OCI-LY7 (cell line): ENCODE results near the gene CCDC192. TPM values are rescaled to one million over a fixed set of nuclear protein-coding genes. Genes with fewer than 3 reads are reported as not detected.

Experiments
- BruUV-seq: library from RNA; stranded (reverse); fragments of 400-500 nt; replicated peaks from 2 replicates; lab custom pipeline; 2021; lab: Mats Ljungman, UMichigan
- CTCF ChIA-PET: fragments of 300-600 bp; sonication (Branson Sonifier 250); formaldehyde crosslinking; loops from one replicate; lab custom pipeline; 2022; ENCODE audit warnings: antibody characterized with exemption; ENCODE audit not compliant: unreplicated experiment; lab: Charles Lee
- POLR2A ChIA-PET: fragments of 300-600 bp; sonication (Branson Sonifier 250); formaldehyde crosslinking; loops from one replicate; lab custom pipeline; 2022; ENCODE audit warnings: antibody characterized with exemption; lab: Charles Lee
- DNase-seq: peaks from one replicate; pipeline ENCODE4 v3.0.0-alpha.2; 2015; ENCODE audit warnings: low spot score
- H2AFZ ChIP-seq: fragments of 200-600 bp; sonication (generic), shearing (Covaris generic); 2 replicates; pipeline ENCODE4 v1.6.1; 2014; ENCODE audit warnings: mild to moderate bottlenecking, antibody characterized with exemption, low read length, moderate library complexity
- H3K27ac ChIP-seq: fragments of 200-600 bp; sonication (generic); 2 replicates; pipeline ENCODE4 v1.5.1; 2014; ENCODE audit warnings: mixed run types, low read depth, mild to moderate bottlenecking, moderate library complexity, low read length, inconsistent platforms; ENCODE audit not compliant: poor library complexity, severe bottlenecking
- H3K36me3 ChIP-seq: fragments of 200-600 bp; sonication (generic); 2 replicates; pipeline ENCODE4 v1.6.1; 2014; ENCODE audit warnings: mild to moderate bottlenecking, antibody characterized with exemption, low read length, moderate library complexity, mixed read lengths; ENCODE audit not compliant: insufficient read depth
- H3K4me1 ChIP-seq: fragments of 200-600 bp; sonication (generic); 2 replicates; pipeline ENCODE4 v1.5.1; 2014; ENCODE audit warnings: mild to moderate bottlenecking, low read length; ENCODE audit not compliant: insufficient read depth, poor library complexity, severe bottlenecking
- H3K4me2 ChIP-seq: fragments of 200-600 bp; sonication (generic); 2 replicates; pipeline ENCODE4 v1.6.1; 2014; ENCODE audit warnings: mild to moderate bottlenecking, low read length
- H3K4me3 ChIP-seq: fragments of 200-600 bp; sonication (generic); 2 replicates; pipeline ENCODE4 v1.5.1; 2014; ENCODE audit warnings: mild to moderate bottlenecking, low read depth, low read length; ENCODE audit not compliant: poor library complexity, severe bottlenecking
- H3K79me2 ChIP-seq: fragments of 200-600 bp; sonication (generic); 2 replicates; pipeline ENCODE4 v1.6.1; 2016; ENCODE audit warnings: low read depth, mild to moderate bottlenecking, low read length, moderate library complexity, mixed read lengths; ENCODE audit not compliant: insufficient read depth
- H3K9me2 ChIP-seq: fragments of 200-600 bp; sonication (generic); 2 replicates; pipeline ENCODE4 v1.6.1; 2016; ENCODE audit warnings: mild to moderate bottlenecking, low read length, mixed read lengths; ENCODE audit not compliant: insufficient read depth
- H3K9me3 ChIP-seq: fragments of 200-600 bp; sonication (generic); 2 replicates; pipeline ENCODE4 v1.6.1; 2014; ENCODE audit warnings: mild to moderate bottlenecking, mixed run types, low read length, mixed read lengths
- H4K20me1 ChIP-seq: fragments of 200-600 bp; sonication (generic); 2 replicates; pipeline ENCODE4 v1.6.1; 2014; ENCODE audit warnings: mild to moderate bottlenecking, antibody characterized with exemption, low read length, moderate library complexity, mixed read lengths; ENCODE audit not compliant: insufficient read depth
- EZH2phosphoT487 ChIP-seq: fragments of 200-600 bp; sonication (generic); IDR thresholded peaks from 2 replicates; pipeline ENCODE4 v1.6.1; 2018; ENCODE audit warnings: low read depth, borderline replicate concordance, mild to moderate bottlenecking, mixed run types, antibody characterized with exemption, low read length, moderate library complexity, mixed read lengths
- intact Hi-C: fragments of 100-400 bp; cut with micrococcal nuclease; formaldehyde crosslinking; loops from one replicate; pipeline ENCODE4 v1.10.0; 2022; ENCODE audit not compliant: unreplicated experiment
- total RNA-seq, 2 experiments: library from RNA; depleted of rRNA in 1 of 2; stranded (reverse); fragments of >200 nt in 1 of 2; shearing (Covaris generic) in 1 of 2; gene quantifications; 2 replicates each; pipeline ENCODE4 v1.2.3, GENCODE V29; 2014 to 2022
- TF ChIP-seq, protein P1 (sequence below): fragments of 200-600 bp; sonication (generic); conservative IDR thresholded peaks from 2 replicates; pipeline ENCODE4 v1.5.1; 2014; ENCODE audit warnings: mild to moderate bottlenecking, antibody characterized with exemption, low read length, moderate library complexity, mixed read lengths

Gene CCDC192
- total RNA-seq, 2 experiments from 2014 or later, result not detected

DNA sequence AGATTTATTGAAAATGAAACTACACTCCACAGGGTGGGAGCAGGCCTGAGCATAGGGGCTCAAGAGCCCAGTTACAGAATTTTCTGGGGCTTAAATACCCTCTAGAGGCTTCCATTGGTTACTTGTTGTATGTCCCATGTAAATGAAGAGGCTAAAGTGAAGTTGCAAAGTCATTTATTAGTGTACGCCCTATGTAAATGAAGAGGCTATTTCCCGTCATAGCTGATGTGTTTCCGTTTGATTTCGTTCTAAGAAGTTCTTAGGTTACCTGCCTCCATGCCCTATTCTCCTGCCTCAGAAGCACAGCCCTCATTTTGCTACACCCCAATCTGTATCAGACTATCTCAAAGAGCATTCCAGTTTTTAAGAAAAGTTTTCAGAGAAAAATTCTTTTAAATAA, 273.3 kb downstream of the CCDC192 start:
- Histone ChIP-seq H3K27ac (no peak overlapping the region), H3K4me3 (no peak overlapping the region), H3K4me2 (peak overlapping the region; percentile 42; the same call in 1 of the 2 replicates), H3K9me3 (no peaks in the 10 kb centered on the region), H2AFZ (no peak overlapping the region), H4K20me1 (no peaks in the 10 kb centered on the region), H3K36me3 (0 out of 2 replicates have a peak, but pooled peaks cover 2% of the 10 kb centered on the region), H3K4me1 (peaks cover 6% of the 10 kb centered on the region), H3K9me2 (no peaks in the 10 kb centered on the region), H3K79me2 (no peaks in the 10 kb centered on the region)
- no peak for TF ChIP-seq EZH2phosphoT487
- no TSS peak for BruUV-seq
- intact Hi-C loops, result no loop called here
- POLR2A ChIA-PET, result interaction anchor here (1.6 kb wide), 1 partner anchor 21 kb away, joined by 3 read pairs; no protein-coding TSS in a partner anchor
- no peak for DNase-seq
- CTCF ChIA-PET, result no interaction called here

DNA sequence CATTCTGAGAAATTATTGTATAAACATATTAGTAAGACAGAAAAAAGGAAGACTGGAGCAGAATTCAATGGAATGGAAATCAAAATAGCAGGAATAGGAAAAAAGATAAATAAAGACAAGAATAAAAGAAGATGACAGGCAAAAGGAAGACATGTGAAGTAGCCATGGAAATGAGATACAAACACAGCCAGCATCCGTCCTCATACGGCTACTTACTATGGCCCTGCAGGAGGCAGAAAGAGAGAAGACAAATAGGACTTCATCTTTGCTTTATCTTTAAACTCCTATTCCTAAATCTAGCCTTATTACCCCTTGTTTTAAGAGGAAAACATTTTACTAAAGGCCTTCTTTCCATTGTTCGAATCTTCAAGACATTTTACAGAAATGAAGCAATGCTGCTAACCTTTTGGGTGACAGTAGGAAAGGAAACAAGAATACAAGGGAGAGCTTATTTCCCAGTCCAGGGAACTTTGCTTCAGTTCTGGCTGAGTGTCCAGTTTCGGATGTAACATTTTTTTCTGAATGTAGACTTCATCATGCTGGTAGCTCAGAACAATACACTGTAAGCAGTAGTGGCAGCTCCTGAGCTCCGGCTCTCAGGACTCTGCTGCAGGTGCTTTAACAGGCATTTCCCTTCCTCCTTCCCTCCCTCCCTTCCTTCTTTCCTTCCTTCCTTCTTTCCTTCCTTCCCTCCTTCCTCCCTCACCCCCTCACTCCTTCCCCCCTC, 274.0 kb downstream of the CCDC192 start:
- no peak for DNase-seq

DNA sequence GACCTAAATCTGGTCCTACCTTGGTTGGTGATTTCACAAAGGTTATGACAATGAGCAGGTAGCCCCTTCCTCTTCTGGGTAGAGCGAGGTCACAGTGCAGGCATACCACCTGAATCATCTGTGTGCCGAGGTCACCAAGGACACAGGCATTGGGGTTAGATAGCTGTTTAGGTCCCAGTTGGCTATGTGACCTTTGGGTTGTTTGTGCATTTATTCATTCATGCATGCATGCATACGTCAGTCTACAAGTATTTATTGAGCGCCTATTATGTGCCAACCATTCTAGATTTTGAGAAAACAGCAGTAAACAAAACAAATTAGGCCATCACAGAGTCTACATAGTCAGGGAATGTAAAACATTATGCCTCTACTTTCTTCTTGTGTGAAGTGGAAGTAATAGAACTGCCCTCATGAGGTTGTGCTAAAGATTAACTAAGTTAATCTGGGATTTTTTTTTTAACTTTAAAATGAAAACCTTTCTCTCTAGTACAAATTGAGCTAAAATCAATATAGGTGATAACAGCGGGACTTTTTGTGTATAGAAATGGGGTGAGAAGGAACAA, 275.6 kb downstream of the CCDC192 start:
- no peaks in the 10 kb centered on the region for H4K20me1 ChIP-seq
- H3K27ac ChIP-seq, result no peak overlapping the region
- no peak for DNase-seq
- H3K4me3 ChIP-seq, result no peak overlapping the region
- no peaks in the 10 kb centered on the region for H3K9me3 ChIP-seq
- no TSS peak for BruUV-seq
- TF ChIP-seq EZH2phosphoT487, result no peak
- TF ChIP-seq, protein P1, sequence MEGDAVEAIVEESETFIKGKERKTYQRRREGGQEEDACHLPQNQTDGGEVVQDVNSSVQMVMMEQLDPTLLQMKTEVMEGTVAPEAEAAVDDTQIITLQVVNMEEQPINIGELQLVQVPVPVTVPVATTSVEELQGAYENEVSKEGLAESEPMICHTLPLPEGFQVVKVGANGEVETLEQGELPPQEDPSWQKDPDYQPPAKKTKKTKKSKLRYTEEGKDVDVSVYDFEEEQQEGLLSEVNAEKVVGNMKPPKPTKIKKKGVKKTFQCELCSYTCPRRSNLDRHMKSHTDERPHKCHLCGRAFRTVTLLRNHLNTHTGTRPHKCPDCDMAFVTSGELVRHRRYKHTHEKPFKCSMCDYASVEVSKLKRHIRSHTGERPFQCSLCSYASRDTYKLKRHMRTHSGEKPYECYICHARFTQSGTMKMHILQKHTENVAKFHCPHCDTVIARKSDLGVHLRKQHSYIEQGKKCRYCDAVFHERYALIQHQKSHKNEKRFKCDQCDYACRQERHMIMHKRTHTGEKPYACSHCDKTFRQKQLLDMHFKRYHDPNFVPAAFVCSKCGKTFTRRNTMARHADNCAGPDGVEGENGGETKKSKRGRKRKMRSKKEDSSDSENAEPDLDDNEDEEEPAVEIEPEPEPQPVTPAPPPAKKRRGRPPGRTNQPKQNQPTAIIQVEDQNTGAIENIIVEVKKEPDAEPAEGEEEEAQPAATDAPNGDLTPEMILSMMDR, result no peak
- no peaks in the 10 kb centered on the region; the same call in 1 of the 2 replicates for H3K9me2 ChIP-seq
- H3K4me2 ChIP-seq, result no peak overlapping the region
- ChIA-PET CTCF (no interaction called here), POLR2A (interaction anchor here (0.6 to 1.0 kb wide), 2 partner anchors 9 to 27 kb away, joined by 3 read pairs; no protein-coding TSS in a partner anchor)
- H2AFZ ChIP-seq, result no peak overlapping the region
- H3K4me1 ChIP-seq, result peaks cover 6% of the 10 kb centered on the region
- H3K79me2 ChIP-seq, result no peaks in the 10 kb centered on the region
- intact Hi-C loops, result no loop called here
- H3K36me3 ChIP-seq, result peaks cover 2% of the 10 kb centered on the region; the same call in 1 of the 2 replicates

More for the DNA sequence above, 274.0 kb downstream of the CCDC192 start:
- no peaks in the 10 kb centered on the region for H3K9me3 ChIP-seq
- H3K4me2 ChIP-seq, result peak overlapping the region; percentile 42; the same call in 1 of the 2 replicates
- H3K9me2 ChIP-seq, result no peaks in the 10 kb centered on the region; the same call in 1 of the 2 replicates
- no peaks in the 10 kb centered on the region for H3K79me2 ChIP-seq
- no TSS peak for BruUV-seq
- no peak overlapping the region for H2AFZ ChIP-seq
- 0 out of 2 replicates have a peak, but pooled peaks cover 2% of the 10 kb centered on the region for H3K36me3 ChIP-seq
- H3K27ac ChIP-seq, result no peak overlapping the region
- no peak for TF ChIP-seq EZH2phosphoT487
- TF ChIP-seq, protein P1, result no peak
- H3K4me3 ChIP-seq, result no peak overlapping the region
- H3K4me1 ChIP-seq, result peaks cover 6% of the 10 kb centered on the region
- CTCF ChIA-PET, result no interaction called here
- intact Hi-C loops, result no loop called here
- POLR2A ChIA-PET, result interaction anchor here (0.6 to 1.6 kb wide), 4 partner anchors 20 to 55 kb away, joined by 3 to 10 read pairs (median 5); no protein-coding TSS in a partner anchor
- H4K20me1 ChIP-seq, result no peaks in the 10 kb centered on the region
